ENCODE results near the gene CHRNA9.
"Not testable (repeated sequence)": the region's sequence is repeated elsewhere in the genome, so short reads cannot be mapped to it uniquely, and the experiment has no call there.

CHRNA9 gene

DNA sequence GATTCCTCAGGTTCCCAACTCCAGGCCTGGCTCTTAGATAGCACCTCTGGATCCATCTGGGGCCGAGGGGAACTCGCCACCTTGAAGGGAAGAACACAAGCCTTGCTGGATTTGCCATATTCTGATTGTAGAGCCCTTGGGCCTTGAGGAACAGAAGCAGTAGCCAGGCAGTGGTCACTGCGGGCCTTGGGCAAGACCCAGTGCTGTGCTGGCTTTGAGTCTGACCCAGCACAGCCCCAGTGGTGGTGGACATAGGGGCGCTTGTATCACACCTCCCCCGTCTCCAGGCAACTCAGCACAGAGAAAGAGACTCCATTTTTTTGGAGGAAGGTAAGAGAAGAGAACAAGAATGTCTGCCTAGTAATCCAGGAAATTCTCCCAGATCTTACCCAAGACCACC, 45.5 kb downstream of the CHRNA9 start:
- no peak for DNase-seq (ENCODE audit: low spot score)

DNA sequence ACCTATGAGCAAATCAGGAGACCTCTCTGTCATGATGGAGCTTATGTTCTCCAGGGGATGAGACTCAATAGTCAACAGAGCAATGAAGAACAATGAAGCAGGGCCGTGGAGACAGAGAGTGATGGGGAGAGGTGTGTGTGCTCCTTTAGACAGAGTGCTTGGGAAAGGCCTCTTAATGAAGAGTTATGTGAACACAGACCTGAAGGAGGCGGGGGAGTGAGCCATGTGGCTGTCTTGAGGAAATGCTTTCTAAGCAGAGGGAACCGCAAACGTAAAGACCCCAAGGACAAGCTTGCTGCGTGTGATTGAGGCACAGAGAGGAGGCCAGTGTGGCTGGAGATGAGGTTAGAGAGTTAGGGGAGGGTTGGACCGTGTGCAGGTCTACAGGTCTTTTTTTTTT, 53.1 kb downstream of the CHRNA9 start:
- no peak for DNase-seq (ENCODE audit: low spot score)

DNA sequence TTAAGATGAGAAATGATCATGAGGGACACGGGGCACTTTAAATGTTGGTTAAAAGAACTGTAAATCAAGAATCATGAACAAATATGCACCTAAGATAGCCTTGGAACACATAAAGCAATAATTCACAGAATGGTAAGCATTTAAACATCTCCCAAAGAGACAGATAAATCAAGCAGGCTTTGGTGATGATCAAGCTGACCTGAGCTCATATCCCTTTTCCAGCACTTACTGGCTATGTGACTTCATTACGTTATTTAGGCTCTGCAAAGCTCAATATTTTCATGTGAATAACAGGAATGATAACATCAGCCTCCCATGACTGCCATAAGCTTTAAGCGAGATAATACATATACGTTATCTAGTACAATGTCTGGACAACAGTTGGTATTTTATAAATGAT, 54.9 kb downstream of the CHRNA9 start:
- DNase-seq (ENCODE audit: low spot score) = no peak

DNA sequence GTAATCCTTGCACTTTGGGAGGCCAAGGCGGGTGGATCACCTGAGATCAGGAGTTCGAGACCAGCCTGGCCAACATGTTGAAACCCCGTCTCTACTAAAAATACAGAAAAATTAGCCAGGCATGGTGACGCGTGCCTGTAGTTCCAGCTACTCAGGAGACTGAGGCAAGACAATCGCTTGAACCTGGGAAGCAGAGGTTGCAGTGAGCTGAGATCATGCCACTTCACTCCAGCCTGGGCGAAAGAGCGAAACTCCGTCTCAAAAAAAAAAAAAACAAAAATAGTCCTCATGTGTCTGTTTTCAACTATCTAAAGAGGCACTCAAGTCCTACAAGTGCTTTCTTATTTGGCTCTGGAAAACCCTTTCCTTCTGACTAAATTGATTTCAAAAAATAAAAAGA, 57.1 kb downstream of the CHRNA9 start:
- DNase-seq (ENCODE audit: low spot score) = not testable (repeated sequence)

DNA sequence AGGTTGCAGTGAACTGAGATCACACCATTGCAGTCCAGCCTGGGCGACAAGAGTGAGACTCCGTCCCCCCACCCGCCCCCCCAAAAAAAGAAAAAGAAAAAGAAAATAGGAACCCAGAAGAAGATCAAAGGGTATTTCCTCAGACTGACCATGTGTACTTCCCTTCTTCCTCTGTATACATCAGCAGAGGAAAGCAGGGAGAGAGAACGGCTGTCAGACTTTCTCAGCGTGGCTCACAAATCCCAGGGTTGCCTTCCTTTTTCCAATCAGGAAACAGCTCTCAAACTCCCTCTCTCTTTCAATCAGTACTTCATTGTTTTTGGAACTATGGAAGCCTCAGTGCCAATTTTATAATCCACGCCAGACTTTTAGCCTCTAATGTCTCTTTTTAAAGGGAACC, 59.1 kb downstream of the CHRNA9 start:
- no peak for DNase-seq (ENCODE audit: low spot score)

DNA sequence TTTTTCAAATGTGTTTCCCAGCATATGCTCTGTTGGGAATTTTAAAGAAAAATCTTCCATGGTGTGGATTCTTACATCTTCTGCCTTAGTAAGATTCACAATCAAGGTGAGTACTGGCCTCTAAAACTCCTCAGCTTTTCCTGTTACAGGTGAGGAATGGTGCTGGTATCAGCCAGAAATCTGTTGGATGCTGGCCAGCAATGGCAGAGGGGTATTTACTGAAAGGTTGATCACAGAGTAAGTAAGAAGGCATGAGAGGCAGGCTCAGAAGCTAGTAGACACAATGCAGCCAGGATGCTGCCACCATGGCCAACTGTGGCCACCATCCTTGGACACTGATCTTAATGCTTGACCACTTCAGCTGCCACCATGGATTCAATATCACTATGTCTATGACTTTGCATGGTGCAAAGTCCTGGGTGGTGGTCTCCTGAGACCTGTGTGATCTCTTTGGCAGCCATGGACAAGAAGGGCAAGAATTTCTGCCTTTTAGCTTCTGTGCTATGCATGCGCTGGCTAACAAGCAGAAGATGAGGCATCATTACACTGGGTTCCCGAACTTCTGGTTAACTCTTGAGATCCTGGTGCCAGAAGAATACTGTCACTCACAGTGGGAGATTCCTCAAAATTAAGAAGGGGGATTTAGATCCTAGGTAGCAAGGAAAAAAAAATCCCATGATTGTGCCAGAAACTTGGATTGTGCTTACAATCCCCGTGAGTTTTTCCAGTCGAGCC, 60.2 kb downstream of the CHRNA9 start:
- no peak for DNase-seq (ENCODE audit: low spot score)

DNA sequence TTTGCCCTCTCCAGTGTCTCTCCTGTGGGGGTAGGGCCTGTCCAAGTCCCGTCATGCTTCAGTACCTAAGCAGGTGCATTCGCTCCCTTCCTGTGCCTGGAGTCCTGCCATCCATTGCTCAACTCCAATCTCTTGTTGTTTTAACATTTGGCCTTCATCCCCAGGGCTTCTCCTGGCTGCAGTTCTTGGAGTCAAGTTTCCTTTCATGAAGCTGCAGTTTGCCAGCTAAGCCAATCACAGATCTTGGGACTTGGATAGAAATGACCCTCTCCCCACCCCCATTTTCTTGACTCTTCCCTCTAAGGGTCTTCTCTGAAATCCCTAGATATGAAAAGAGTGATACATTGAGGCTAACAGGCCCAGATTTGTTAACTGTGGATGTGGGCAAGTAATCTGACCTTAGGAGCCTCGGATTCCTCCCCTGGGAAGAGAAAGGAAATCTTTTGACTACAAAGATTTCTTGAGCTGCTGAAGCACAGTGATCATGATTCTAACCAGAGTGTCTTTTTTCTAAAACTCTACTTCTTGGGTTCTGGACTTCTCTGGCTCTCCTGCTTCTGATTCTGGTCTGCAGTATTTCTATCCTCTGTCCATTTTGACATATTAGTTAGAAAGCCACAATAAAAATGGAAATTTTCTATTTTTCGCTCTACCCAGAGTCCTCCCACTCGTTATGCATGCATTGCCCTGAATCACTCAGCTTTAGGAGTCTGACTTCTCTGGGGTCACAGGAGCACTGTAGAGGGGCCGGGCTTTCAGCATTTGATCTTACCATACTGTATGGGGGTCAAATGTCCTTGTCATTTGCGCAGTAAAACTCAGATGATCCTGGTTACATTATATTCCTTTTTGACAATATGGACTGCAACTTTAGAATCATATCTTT, 61.0 kb downstream of the CHRNA9 start:
- DNase-seq (ENCODE audit: low spot score) = no peak

DNA sequence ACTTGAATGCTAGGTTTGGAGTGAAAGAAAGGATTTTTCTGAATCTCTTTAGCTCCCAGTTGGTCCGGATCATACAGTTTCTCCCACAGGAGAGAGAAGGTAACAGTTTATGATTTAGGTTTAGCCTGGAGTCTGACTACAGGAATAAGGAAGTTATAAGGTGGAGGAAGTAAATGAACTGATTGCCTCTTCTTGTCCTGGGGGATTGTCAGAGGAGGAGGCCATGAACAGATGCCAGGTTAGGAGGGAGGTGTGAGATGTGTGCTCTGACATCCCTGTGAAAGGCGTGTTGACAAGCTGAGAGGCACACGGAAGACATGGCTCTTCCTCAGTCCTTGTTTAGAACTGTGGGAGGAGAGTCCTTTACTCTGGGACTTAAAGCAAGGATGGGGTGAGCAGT, 64.4 kb downstream of the CHRNA9 start:
- DNase-seq (ENCODE audit: low spot score) = no peak

DNA sequence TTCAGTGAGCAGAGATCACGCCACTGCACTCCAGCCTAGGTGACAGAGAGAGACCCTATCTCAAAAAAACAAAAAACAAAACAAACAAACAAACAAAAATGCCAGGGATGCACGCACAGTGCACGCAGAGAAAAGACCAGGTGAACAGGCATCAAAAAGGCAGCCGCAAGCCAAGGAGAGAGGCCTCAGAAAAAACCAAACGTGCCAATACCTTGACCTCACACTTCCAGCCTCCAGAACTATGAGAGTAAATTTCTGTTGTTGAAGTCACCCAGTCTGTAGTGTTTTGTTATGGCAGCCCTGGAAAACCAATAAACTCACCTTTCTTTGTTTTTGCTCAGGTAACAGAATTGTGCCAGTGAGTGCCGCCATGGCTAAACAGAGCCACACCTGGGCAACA, 66.0 kb downstream of the CHRNA9 start:
- no peak for DNase-seq (ENCODE audit: low spot score)

DNA sequence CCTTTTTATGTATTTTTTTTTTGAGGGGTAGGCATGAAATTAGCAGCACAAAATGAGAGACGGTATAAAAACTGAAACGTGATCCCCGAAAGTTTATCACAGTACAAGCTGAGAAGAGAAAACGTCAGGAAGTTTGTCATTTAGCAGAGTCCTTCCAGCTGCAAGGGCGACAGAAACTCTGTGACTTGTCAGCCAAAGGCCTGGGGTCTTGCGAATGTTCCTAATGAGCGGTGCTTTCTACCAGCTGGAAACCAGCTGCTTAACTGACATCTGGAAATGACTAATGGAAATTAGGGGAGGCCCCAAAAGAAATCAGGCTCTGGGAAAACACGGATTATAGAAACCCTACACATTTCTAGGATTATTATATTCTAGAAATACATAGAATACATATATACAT, 66.5 kb downstream of the CHRNA9 start:
- DNase-seq (ENCODE audit: low spot score) = no peak

DNA sequence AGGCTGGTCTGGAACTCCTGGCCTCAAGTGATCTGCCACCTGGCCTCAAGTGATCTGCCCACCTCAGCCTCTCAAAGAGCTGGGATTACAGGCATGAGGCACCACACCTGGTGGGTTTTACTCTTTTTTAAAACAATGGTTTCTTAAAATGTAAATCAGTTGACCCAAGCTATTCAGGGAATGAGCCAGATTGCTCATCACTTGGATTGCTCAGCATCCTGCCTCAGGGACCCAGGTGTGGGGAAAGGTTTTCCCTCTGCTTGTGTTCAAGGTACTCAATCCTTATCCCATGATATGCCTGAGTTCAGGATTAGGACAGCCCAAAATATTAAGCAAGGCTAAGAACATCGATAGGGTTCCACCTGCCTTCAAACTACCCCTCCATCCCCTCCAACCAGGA, 67.4 kb downstream of the CHRNA9 start:
- no peak for DNase-seq (ENCODE audit: low spot score)

DNA sequence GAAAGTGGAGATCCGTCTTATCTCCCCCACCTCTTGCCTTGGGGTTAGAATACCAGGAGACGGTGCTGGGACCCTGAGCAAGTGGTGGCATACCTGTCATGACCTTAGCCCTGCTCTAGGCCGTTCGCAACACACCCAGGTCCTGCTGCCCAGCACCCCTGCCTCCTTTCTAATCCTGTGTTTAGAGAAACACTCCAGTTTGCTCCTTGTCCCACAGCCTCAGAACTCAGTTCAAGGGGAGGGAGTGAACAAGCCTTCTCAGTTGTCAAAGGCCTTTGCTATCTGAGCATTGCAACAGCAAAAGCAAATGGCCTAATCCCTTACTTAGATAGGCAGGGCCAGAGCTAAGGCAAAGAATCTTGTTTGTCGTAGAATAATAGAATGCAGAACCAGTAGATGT, 67.9 kb downstream of the CHRNA9 start:
- no peak for DNase-seq (ENCODE audit: low spot score)

Measured in globus pallidus (tissue), 1 donor.